ENCODE measurements around the gene CWH43.
"Not testable (repeated sequence)": the region's sequence is repeated elsewhere in the genome, so short reads cannot be mapped to it uniquely, and the experiment has no call there.

Gene CWH43

GRCh38 chr4:48979914-48980579 is 6.0 kb upstream of the CWH43 start:
- no peak for DNase-seq

GRCh38 chr4:48984005-48984404 is 2.1 kb upstream of the CWH43 start:
- not testable (repeated sequence) for DNase-seq

- no peak for DNase-seq
Observed at GRCh38 chr4:48985602-48985975, 486 bp upstream of the CWH43 start.

- no peak for DNase-seq
Observed at GRCh38 chr4:48986654-48987164, 634 bp downstream of the CWH43 start.

GRCh38 chr4:48989461-48990203 is 3.6 kb downstream of the CWH43 start:
- no peak for DNase-seq

- DNase-seq: no peak
Observed at GRCh38 chr4:48991357-48991756, 5.3 kb downstream of the CWH43 start.

- no peak for DNase-seq
Observed at GRCh38 chr4:48997962-48998361, 11.9 kb downstream of the CWH43 start.

- no peak for DNase-seq
Observed at GRCh38 chr4:48998440-48998839, 12.4 kb downstream of the CWH43 start.

GRCh38 chr4:49000806-49001205 is 14.7 kb downstream of the CWH43 start:
- DNase-seq: no peak

- no peak for DNase-seq
Observed at GRCh38 chr4:49002931-49003330, 16.9 kb downstream of the CWH43 start.

GRCh38 chr4:49018718-49019295 is 32.7 kb downstream of the CWH43 start:
- DNase-seq: no peak

- DNase-seq: no peak
Observed at GRCh38 chr4:49032440-49033161, 46.5 kb downstream of the CWH43 start.

GRCh38 chr4:49036528-49036927 is 50.5 kb downstream of the CWH43 start:
- no peak for DNase-seq

- DNase-seq: no peak
Observed at GRCh38 chr4:49044270-49044669, 58.2 kb downstream of the CWH43 start.

- no peak for DNase-seq
Observed at GRCh38 chr4:49058306-49058705, 72.2 kb downstream of the CWH43 start.

GRCh38 chr4:49063670-49064069 is 77.6 kb downstream of the CWH43 start:
- no peak for DNase-seq

GRCh38 chr4:49072196-49072595 is 86.1 kb downstream of the CWH43 start:
- not testable (repeated sequence) for DNase-seq

GRCh38 chr4:49091883-49092282 is 105.8 kb downstream of the CWH43 start:
- not testable (repeated sequence) for DNase-seq

- not testable (repeated sequence) for DNase-seq
Observed at GRCh38 chr4:49092608-49093135, 106.6 kb downstream of the CWH43 start.

GRCh38 chr4:49096215-49096614 is 110.1 kb downstream of the CWH43 start:
- DNase-seq: not testable (repeated sequence)

GRCh38 chr4:49096627-49097026 is 110.6 kb downstream of the CWH43 start:
- DNase-seq: not testable (repeated sequence)

GRCh38 chr4:49097071-49097470 is 111.0 kb downstream of the CWH43 start:
- not testable (repeated sequence) for DNase-seq

- not testable (repeated sequence) for DNase-seq
Observed at GRCh38 chr4:49097505-49097904, 111.4 kb downstream of the CWH43 start.
